Endothelial cell of umbilical vein (primary cell): ENCODE measurements around the gene BCL2. TPM values are rescaled to one million over a fixed set of nuclear protein-coding genes. Genes with fewer than 3 reads are reported as not detected.

Source experiments
- BruUV-seq: library from RNA; stranded (reverse); fragments of 400-500 nt; replicated peaks from 2 replicates; lab custom pipeline; 2021; lab: Mats Ljungman, UMichigan
- CTCF ChIA-PET: fragments of 300-600, 350-600 bp; sonication (Branson Sonifier 250); formaldehyde crosslinking; loops from one replicate; lab custom pipeline; 2021; ENCODE audit warnings: antibody characterized with exemption, inconsistent platforms; lab: Charles Lee
- POLR2A ChIA-PET: fragments of 300-600, 350-600 bp; sonication (Branson Sonifier 250); formaldehyde crosslinking; loops from one replicate; lab custom pipeline; 2021; ENCODE audit warnings: antibody characterized with exemption, inconsistent platforms; lab: Charles Lee
- DNase-seq: peaks from one replicate; pipeline ENCODE4 v3.0.0-alpha.2; 2011; ENCODE audit warnings: low read depth, low spot score
- FAIRE-seq: peaks from 2 replicates; lab custom pipeline; 2011; peaks lifted over from hg19 to GRCh38; lab: Jason Lieb, UNC
- H2AFZ ChIP-seq: 2 replicates; pipeline ENCODE4 v1.6.0; 2012; ENCODE audit warnings: low read depth, low read length, control low read depth, inconsistent platforms
- H3K27ac ChIP-seq: 2 replicates; pipeline ENCODE4 v1.5.1; 2011; ENCODE audit warnings: low read depth, mild to moderate bottlenecking, control low read depth, low read length, moderate library complexity; ENCODE audit not compliant: insufficient read depth
- H3K27me3 ChIP-seq, 2 experiments: 2 replicates each; pipeline versions ENCODE4 v1.6.0 to v1.6.1; 2011; ENCODE audit warnings: low read length in 2 of 2, mixed read lengths in 1 of 2; ENCODE audit not compliant: control insufficient read depth in 2 of 2, insufficient read depth in 2 of 2
- H3K36me3 ChIP-seq, 2 experiments: 2 replicates in 1 of 2; 3 replicates in 1 of 2; pipeline ENCODE4 v1.5.1; 2011; ENCODE audit warnings: low read length in 2 of 2, mild to moderate bottlenecking in 1 of 2, moderate library complexity in 1 of 2; ENCODE audit not compliant: control insufficient read depth in 2 of 2, insufficient read depth in 2 of 2; ENCODE audit errors: extremely low read depth in 1 of 2
- H3K4me1 ChIP-seq: 3 replicates; pipeline ENCODE4 v1.5.1; 2011; ENCODE audit warnings: mild to moderate bottlenecking, low read length; ENCODE audit not compliant: control insufficient read depth, insufficient read depth; ENCODE audit errors: extremely low read depth
- H3K4me2 ChIP-seq: 2 replicates; pipeline ENCODE4 v1.6.1; 2011; ENCODE audit warnings: low read length, control low read depth, mixed read lengths; ENCODE audit not compliant: insufficient read depth
- H3K4me3 ChIP-seq, 3 experiments: fragments of 200-600 bp in 1 of 3; sonication (generic), shearing (Covaris generic) in 1 of 3; replicated peaks in 1 of 3; 2 replicates each; pipeline ENCODE4 v1.5.1; 2011 to 2016; ENCODE audit warnings: control low read depth in 3 of 3, low read length in 3 of 3, mild to moderate bottlenecking in 2 of 3, inconsistent platforms in 1 of 3, low read depth in 1 of 3, moderate library complexity in 1 of 3; ENCODE audit not compliant: insufficient read depth in 1 of 3
- H3K79me2 ChIP-seq: 2 replicates; pipeline ENCODE4 v1.6.0; 2012; ENCODE audit warnings: low read length, inconsistent platforms; ENCODE audit not compliant: control insufficient read depth, insufficient read depth
- H3K9ac ChIP-seq: replicated peaks from 2 replicates; pipeline ENCODE3; 2011; ENCODE audit warnings: low read length, control low read depth; ENCODE audit not compliant: insufficient read depth; ENCODE audit errors: extremely low read depth
- H3K9me1 ChIP-seq: replicated peaks from 3 replicates; pipeline ENCODE4 v1.6.0; 2011; ENCODE audit warnings: mild to moderate bottlenecking, low read length; ENCODE audit not compliant: control insufficient read depth, insufficient read depth; ENCODE audit errors: extremely low read depth
- H3K9me3 ChIP-seq: replicated peaks from 2 replicates; pipeline ENCODE4 v1.5.1; 2012; ENCODE audit warnings: low read length, inconsistent platforms; ENCODE audit not compliant: control insufficient read depth, insufficient read depth
- H4K20me1 ChIP-seq: replicated peaks from 2 replicates; pipeline ENCODE3; 2011; ENCODE audit warnings: mild to moderate bottlenecking, low read length; ENCODE audit not compliant: control insufficient read depth, insufficient read depth; ENCODE audit errors: extremely low read depth
- CTCF ChIP-seq, 2 donors: IDR thresholded peaks; 1 replicate in 1 of 2; 2 replicates in 1 of 2; pipeline ENCODE4 v1.5.1; 2011; ENCODE audit warnings: low read length in 2 of 2, mild to moderate bottlenecking in 2 of 2, moderate library complexity in 2 of 2, control low read depth in 1 of 2, inconsistent platforms in 1 of 2, low read depth in 1 of 2; ENCODE audit not compliant: insufficient read depth in 1 of 2; ENCODE audit errors: extremely low read depth in 1 of 2
- EZH2 ChIP-seq: IDR thresholded peaks from 2 replicates; pipeline ENCODE4 v1.6.1; 2012; ENCODE audit warnings: borderline replicate concordance, low read depth, mild to moderate bottlenecking, moderate library complexity, low read length, inconsistent platforms; ENCODE audit not compliant: severe bottlenecking
- FOS ChIP-seq: IDR thresholded peaks from 2 replicates; pipeline ENCODE4 v1.6.1; 2011; ENCODE audit warnings: mild to moderate bottlenecking, low read length, moderate library complexity, borderline replicate concordance; ENCODE audit not compliant: insufficient read depth
- GATA2 ChIP-seq: IDR thresholded peaks from 2 replicates; pipeline ENCODE4 v1.7.0; 2011; ENCODE audit warnings: low read depth, mild to moderate bottlenecking, moderate library complexity, mixed read lengths, low read length; ENCODE audit not compliant: insufficient read length, insufficient read depth
- JUN ChIP-seq: IDR thresholded peaks from 2 replicates; pipeline ENCODE4 v1.6.1; 2011; ENCODE audit warnings: borderline replicate concordance, low read depth; ENCODE audit not compliant: insufficient read length, insufficient read depth
- MAX ChIP-seq: IDR thresholded peaks from 2 replicates; pipeline ENCODE4 v1.6.1; 2011; ENCODE audit not compliant: insufficient read depth, insufficient read length
- MYC ChIP-seq: IDR thresholded peaks from one replicate; pipeline ENCODE4 v1.6.1; 2011; ENCODE audit warnings: mild to moderate bottlenecking, low read depth, low read length
- POLR2A ChIP-seq: IDR thresholded peaks from 2 replicates; pipeline ENCODE4 v1.6.1; 2012; ENCODE audit warnings: low read depth, mild to moderate bottlenecking, control low read depth, low read length
- POLR2AphosphoS5 ChIP-seq: IDR thresholded peaks from 2 replicates; pipeline ENCODE4 v1.6.1; 2012; ENCODE audit warnings: low read depth, mild to moderate bottlenecking, control low read depth, low read length, moderate library complexity; ENCODE audit not compliant: insufficient read depth
- dilution Hi-C: fragments of 300-500 bp; cut with MboI; formaldehyde crosslinking; loops from one replicate; pipeline ENCODE4 v1.15.0; 2019; ENCODE audit warnings: low sequenced_read_pairs; ENCODE audit not compliant: extremely low pct_ligation_motif_present
- intact Hi-C: fragments of 100-400 bp; cut with micrococcal nuclease; formaldehyde crosslinking; loops from one replicate; pipeline ENCODE4 v1.10.0; 2022
- polyA plus RNA-seq, 4 experiments: library from polyadenylated mRNA; depleted of rRNA in 3 of 4; stranded (reverse) in 3 of 4; unstranded in 1 of 4; fragments of >200 nt; gene quantifications; 2 replicates each; pipeline versions ENCODE4 v1.2.1 to v1.2.3, GENCODE V29; 2011 to 2012; ENCODE audit warnings: missing spikeins in 1 of 4
- total RNA-seq: library from RNA; stranded (reverse); gene quantifications from 2 replicates; pipeline ENCODE4 v1.2.3, GENCODE V29; 2021

BCL2 gene
- total and polyA plus RNA-seq, 2 donors (not counting 3 experiments of a cell fraction or from before 2014, with no cell fraction given) = 0.35 to 5.0 TPM

- TF ChIP-seq FOS (no peak), MYC (no peak), EZH2 (no peak), JUN (no peak), MAX (no peak), POLR2A (no peak), CTCF (IDR thresholded peaks at IDR 0.05; ENCODE audit: extremely low read depth in 1 of 2, insufficient read depth in 1 of 2, low read depth in 1 of 2, low read length in 2 of 2) (no peak), POLR2AphosphoS5 (no peak), GATA2 (no peak)
- BruUV-seq = no TSS peak
- no peak for FAIRE-seq
Observed at GRCh38 chr18:63181706-63182309, 137.8 kb downstream of the BCL2 start.

More at GRCh38 chr18:63181706-63182309, 137.8 kb downstream of the BCL2 start:
- dilution Hi-C loops (no loop called here), intact Hi-C loops (no loop called here)
- H3K9me1 ChIP-seq = no peaks in the 10 kb centered on the region
- no peak overlapping the region for H3K27ac ChIP-seq
- no peak overlapping the region for H3K9ac ChIP-seq
- H3K4me3 ChIP-seq = no peak overlapping the region
- CTCF ChIA-PET = no interaction called here
- H3K79me2 ChIP-seq = no peaks in the 10 kb centered on the region
- H2AFZ ChIP-seq = no peak overlapping the region
- H4K20me1 ChIP-seq = no peaks in the 10 kb centered on the region
- H3K4me1 ChIP-seq = no peaks in the 10 kb centered on the region
- H3K36me3 ChIP-seq = no peaks in the 10 kb centered on the region
- DNase-seq = no peak
- POLR2A ChIA-PET = no interaction called here
- H3K27me3 ChIP-seq = peaks cover 0 to 2% of the 10 kb centered on the region in 2 experiments
- no peak overlapping the region for H3K4me2 ChIP-seq
- H3K9me3 ChIP-seq = no peaks in the 10 kb centered on the region
